Fibroblast of lung (primary cell): Measurements from ENCODE around the gene SMC4. TPM values are rescaled to one million over a fixed set of nuclear protein-coding genes. Genes with fewer than 3 reads are reported as not detected.

ENCODE experiments used
- DNase-seq, 2 donors: peaks; one replicate each; pipeline versions ENCODE4 v3.0.0 to v3.0.0-alpha.2; 2010; ENCODE audit warnings: low read depth in 2 of 2
- H2AFZ ChIP-seq: 2 replicates; pipeline ENCODE4 v1.5.1; 2012; ENCODE audit warnings: low read length, control low read depth, inconsistent platforms
- H3K27ac ChIP-seq: 2 replicates; pipeline ENCODE4 v1.5.1; 2011; ENCODE audit warnings: low read length, control low read depth; ENCODE audit not compliant: insufficient read depth
- H3K27me3 ChIP-seq: 2 replicates; pipeline ENCODE4 v1.5.1; 2011; ENCODE audit warnings: mild to moderate bottlenecking, low read length; ENCODE audit not compliant: control insufficient read depth, insufficient read depth
- H3K36me3 ChIP-seq: 2 replicates; pipeline ENCODE4 v1.5.1; 2011; ENCODE audit warnings: low read length; ENCODE audit not compliant: control insufficient read depth, insufficient read depth
- H3K4me1 ChIP-seq: 2 replicates; pipeline ENCODE4 v1.5.1; 2011; ENCODE audit warnings: low read length; ENCODE audit not compliant: control insufficient read depth, insufficient read depth; ENCODE audit errors: extremely low read depth
- H3K4me2 ChIP-seq: 2 replicates; pipeline ENCODE4 v1.5.1; 2011; ENCODE audit warnings: low read length, control low read depth; ENCODE audit not compliant: insufficient read depth; ENCODE audit errors: extremely low read depth
- H3K4me3 ChIP-seq, 4 experiments: fragments of 200-600 bp in 1 of 4; sonication (generic) in 1 of 4; replicated peaks in 1 of 4; 2 replicates each; pipeline ENCODE4 v1.5.1; 2011 to 2016; ENCODE audit warnings: low read length in 4 of 4, low read depth in 3 of 4, mild to moderate bottlenecking in 3 of 4, control low read depth in 2 of 4, inconsistent platforms in 1 of 4, mixed read lengths in 1 of 4; ENCODE audit not compliant: insufficient read depth in 1 of 4; ENCODE audit errors: control extremely low read depth in 1 of 4
- H3K79me2 ChIP-seq: 2 replicates; pipeline ENCODE4 v1.5.1; 2012; ENCODE audit warnings: mild to moderate bottlenecking, low read length, inconsistent platforms; ENCODE audit not compliant: control insufficient read depth, insufficient read depth
- H3K9ac ChIP-seq: 2 replicates; pipeline ENCODE4 v1.5.1; 2011; ENCODE audit warnings: mild to moderate bottlenecking, low read length, control low read depth; ENCODE audit not compliant: insufficient read depth
- H3K9me3 ChIP-seq: 2 replicates; pipeline ENCODE4 v1.5.1; 2012; ENCODE audit warnings: low read depth, low read length; ENCODE audit not compliant: control insufficient read depth, insufficient read depth
- H4K20me1 ChIP-seq: 2 replicates; pipeline ENCODE4 v1.5.1; 2011; ENCODE audit warnings: low read length; ENCODE audit not compliant: control insufficient read depth, insufficient read depth; ENCODE audit errors: extremely low read depth
- CTCF ChIP-seq, 2 donors: IDR thresholded peaks in 1 of 2; conservative IDR thresholded peaks in 1 of 2; 1 replicate in 1 of 2; 2 replicates in 1 of 2; pipeline ENCODE4 v1.5.1; 2011 to 2012; ENCODE audit warnings: low read length in 2 of 2, control low read depth in 1 of 2, inconsistent platforms in 1 of 2, low read depth in 1 of 2, mild to moderate bottlenecking in 1 of 2
- EZH2 ChIP-seq: IDR thresholded peaks from 2 replicates; pipeline ENCODE4 v1.5.1; 2012; ENCODE audit warnings: low read length, control low read depth, mild to moderate bottlenecking; ENCODE audit errors: missing control alignments
- polyA plus RNA-seq, 2 donors: library from polyadenylated mRNA; depleted of rRNA in 1 of 2; stranded (reverse) in 1 of 2; unstranded in 1 of 2; fragments of >200 nt; gene quantifications; 2 replicates each; pipeline ENCODE4 v1.2.1, GENCODE V29; 2011 to 2012; ENCODE audit warnings: missing spikeins in 1 of 2
- total RNA-seq: library from RNA; depleted of rRNA; stranded (reverse); fragments of >200 nt; gene quantifications from 2 replicates; pipeline ENCODE4 v1.2.1, GENCODE V29; 2014

The SMC4 gene
- total and polyA plus RNA-seq, 2 donors (not counting 1 experiment from before 2014, with no cell fraction given) = 34.7 to 48.4 TPM

GRCh38 chr3:160374472-160374871, 25.0 kb upstream of the SMC4 start:
- Histone ChIP-seq H3K27me3 (no peaks in the 10 kb centered on the region), H3K4me2 (no peak overlapping the region), H3K4me1 (peaks cover 16% of the 10 kb centered on the region), H3K36me3 (peaks cover 3% of the 10 kb centered on the region), H3K9ac (no peak overlapping the region), H4K20me1 (no peaks in the 10 kb centered on the region), H2AFZ (no peak overlapping the region), H3K27ac (no peak overlapping the region), H3K9me3 (no peaks in the 10 kb centered on the region), H3K79me2 (no peaks in the 10 kb centered on the region), H3K4me3 (no peak overlapping the region)
- no peak for TF ChIP-seq CTCF (conservative IDR thresholded peaks at IDR 0.05 in 1 of 2, IDR thresholded peaks at IDR 0.05 in 1 of 2; ENCODE audit: low read depth in 1 of 2, low read length in 2 of 2)
- TF ChIP-seq EZH2 = no peak
- peak in 1 of 2 donors; percentile 36 for DNase-seq

GRCh38 chr3:160374925-160375324, 24.5 kb upstream of the SMC4 start:
- no peaks in the 10 kb centered on the region for H3K79me2 ChIP-seq
- H3K4me1 ChIP-seq = peaks cover 16% of the 10 kb centered on the region
- H4K20me1 ChIP-seq = no peaks in the 10 kb centered on the region
- H3K9ac ChIP-seq = no peak overlapping the region
- DNase-seq = no peak
- H3K4me2 ChIP-seq = no peak overlapping the region
- no peak overlapping the region for H3K4me3 ChIP-seq
- no peak overlapping the region for H3K27ac ChIP-seq
- peaks cover 3% of the 10 kb centered on the region for H3K36me3 ChIP-seq
- H2AFZ ChIP-seq = no peak overlapping the region
- no peak for TF ChIP-seq EZH2
- TF ChIP-seq CTCF (conservative IDR thresholded peaks at IDR 0.05 in 1 of 2, IDR thresholded peaks at IDR 0.05 in 1 of 2; ENCODE audit: low read depth in 1 of 2, low read length in 2 of 2) = no peak
- H3K9me3 ChIP-seq = no peaks in the 10 kb centered on the region
- no peaks in the 10 kb centered on the region for H3K27me3 ChIP-seq

- H3K79me2 ChIP-seq = peaks cover 3% of the 10 kb centered on the region
- no peaks in the 10 kb centered on the region for H3K9me3 ChIP-seq
- peak in 1 of 2 donors; percentile 82 for DNase-seq
- no peak overlapping the region for H3K4me3 ChIP-seq
- H4K20me1 ChIP-seq = no peaks in the 10 kb centered on the region
- no peak overlapping the region for H2AFZ ChIP-seq
- H3K4me2 ChIP-seq = peak overlapping the region; percentile 40
- H3K4me1 ChIP-seq = peaks cover 16% of the 10 kb centered on the region
- no peaks in the 10 kb centered on the region for H3K27me3 ChIP-seq
- no peak overlapping the region for H3K27ac ChIP-seq
- H3K36me3 ChIP-seq = peaks cover 3% of the 10 kb centered on the region
- TF ChIP-seq EZH2 = no peak
- TF ChIP-seq CTCF (conservative IDR thresholded peaks at IDR 0.05 in 1 of 2, IDR thresholded peaks at IDR 0.05 in 1 of 2; ENCODE audit: low read depth in 1 of 2, low read length in 2 of 2) = no peak
- no peak overlapping the region for H3K9ac ChIP-seq
These were observed 22.8 kb upstream of the SMC4 start for GRCh38 chr3:160376681-160377080.
